8988T (cell line): ENCODE measurements around the gene ORC5.
"Not testable (repeated sequence)": the region's sequence is repeated elsewhere in the genome, so short reads cannot be mapped to it uniquely, and the experiment has no call there.

Experiments
- DNase-seq: peaks from one replicate; pipeline ENCODE4 v3.0.0; 2011

ORC5 gene

DNA sequence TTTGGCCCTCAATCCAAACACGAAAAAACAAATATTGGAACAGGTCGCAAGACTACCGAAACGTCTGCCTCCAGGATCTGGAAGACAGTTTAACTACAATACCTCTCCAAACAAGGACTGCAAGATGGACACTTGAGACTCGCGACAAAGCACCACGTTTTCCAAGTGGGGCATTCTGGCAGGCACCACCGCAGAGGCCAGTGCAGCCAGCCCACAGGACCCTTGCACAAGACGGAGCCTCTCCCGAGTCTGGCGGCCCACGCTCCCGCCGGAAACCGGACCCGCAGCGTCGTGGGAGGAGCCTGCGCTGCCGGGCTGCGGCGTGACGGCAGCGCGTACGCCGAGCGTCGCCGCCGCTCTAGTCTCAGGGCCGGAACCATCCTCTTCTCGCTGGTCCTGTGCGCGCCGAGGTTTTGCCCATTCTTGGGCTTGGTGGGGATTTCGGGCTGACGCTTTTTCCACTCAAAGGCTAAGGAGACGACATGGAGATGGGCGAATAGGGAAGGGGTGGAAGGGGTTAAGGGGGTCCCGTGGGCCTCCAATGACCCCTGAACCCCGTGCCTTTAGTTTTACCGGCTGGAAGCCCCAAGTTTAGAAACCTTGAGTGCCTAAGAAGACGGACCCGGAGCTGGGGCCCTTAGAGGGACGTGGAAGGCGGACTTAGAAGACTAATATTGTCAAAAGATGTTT, at the start of gene ORC5:
Gene ORC5, minus strand, starts transcription at position 283 of the 690 bp plus-strand sequence. Its CDS starts 109 bp downstream, at position 174.
- peak; percentile 50 for DNase-seq

DNA sequence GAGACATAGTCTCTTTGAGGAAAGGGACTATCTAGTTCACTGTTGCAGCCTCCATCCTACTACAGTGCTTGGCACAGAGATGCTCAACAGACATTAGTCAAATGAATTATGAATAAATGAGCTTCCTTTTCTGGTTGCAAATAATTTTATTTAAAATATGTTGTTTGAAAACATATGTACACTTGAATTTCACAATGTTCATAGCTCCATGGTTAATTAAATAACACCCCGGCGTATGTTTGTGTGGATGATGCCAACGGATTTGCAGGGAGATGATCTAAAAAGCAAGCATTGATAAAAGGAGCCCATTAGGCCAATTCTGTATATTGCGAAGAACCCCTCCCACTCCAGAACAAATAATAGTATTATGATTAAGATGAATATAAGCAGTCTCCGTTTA, 47.8 kb upstream of the ORC5 start:
- DNase-seq: no peak

DNA sequence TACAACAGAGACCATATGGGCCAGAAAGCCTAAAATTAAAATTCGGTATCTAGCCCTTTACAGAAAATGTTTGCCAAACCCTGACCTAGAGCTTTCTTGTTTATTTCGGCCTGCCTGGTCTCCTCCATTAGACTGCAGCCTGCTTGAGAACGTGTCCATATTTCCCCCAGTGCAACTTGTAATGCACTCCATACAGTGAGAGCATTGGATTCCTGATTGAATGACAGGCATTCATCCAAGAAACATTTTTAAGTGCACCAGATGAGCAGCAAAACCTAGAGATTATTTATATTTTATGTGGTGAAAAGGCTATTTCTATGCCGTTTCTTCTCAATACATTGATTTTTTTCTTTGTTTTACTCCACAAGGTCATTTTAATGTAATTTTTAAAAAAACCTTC, 47.4 kb upstream of the ORC5 start:
- no peak for DNase-seq

DNA sequence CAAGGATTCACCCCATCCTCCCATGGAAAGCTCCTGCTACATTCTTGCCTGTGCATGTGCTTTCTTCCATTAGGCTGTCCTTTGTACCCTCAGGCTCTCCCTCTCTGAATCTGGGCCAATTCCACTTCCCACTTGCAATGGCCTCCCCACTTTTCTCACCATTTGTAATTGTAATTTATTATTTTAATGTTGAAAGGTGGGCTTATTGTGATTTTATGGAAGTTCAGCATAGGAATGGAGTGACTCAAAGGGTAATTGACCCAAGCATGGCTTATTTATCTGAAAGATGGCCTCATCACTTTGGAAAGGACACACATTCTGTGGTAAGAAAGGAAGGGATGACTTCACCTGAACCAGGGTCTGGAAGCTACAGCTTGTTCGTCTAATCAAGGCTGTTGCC, 46.9 kb upstream of the ORC5 start:
- DNase-seq: no peak

DNA sequence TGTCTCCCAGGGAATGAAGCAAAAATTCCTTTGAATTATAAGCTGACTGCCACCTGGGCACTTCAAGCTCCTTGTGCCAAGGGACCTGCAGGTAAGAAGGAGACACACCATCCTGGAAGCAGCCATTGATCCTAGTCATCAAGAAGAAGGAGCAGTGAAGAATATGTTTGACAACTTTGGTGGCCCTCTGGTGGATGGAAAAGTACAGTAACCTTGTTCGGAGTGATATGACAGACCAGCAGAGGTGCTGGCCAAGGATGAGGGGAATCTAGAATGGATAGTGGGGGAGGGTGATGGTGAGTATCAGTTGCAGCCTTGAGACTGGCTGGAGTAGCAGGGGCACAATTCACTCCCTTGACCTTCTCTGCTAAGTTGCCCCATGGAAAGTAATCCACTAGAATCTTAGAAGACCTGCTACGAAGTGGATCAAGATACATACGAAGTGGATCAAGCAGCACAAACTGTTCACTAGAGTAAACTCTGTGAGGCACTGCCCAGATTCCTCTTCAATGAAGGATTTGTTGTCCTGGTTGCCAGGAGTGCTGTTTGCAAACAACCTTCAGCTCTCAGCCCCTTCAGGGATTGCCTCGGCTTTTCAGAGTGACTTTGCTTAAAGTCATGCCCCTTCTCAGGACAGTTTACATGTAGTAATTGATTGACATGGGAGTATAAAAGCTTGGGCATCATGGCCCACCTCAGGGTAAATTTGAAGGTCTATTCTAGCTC, 44.8 kb upstream of the ORC5 start:
- no peak for DNase-seq

DNA sequence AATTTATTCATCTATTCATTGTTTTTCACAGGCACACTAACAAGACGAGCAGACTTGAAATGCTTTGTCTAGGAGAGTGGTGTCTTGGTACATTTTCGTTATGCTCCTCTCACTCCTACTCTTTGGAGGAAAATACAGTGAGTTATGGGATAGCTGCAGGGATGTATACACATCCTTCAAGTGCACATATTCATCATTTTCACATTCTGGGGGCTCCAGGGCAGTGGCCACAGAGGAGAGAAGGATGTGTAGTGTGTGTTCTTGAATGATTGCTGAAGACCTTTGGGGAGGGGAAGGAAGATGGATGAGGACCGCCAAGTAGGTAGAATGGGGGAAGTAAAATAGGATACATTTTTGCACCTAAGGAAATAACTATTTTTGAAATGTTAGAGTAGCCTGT, 34.8 kb upstream of the ORC5 start:
- no peak for DNase-seq

DNA sequence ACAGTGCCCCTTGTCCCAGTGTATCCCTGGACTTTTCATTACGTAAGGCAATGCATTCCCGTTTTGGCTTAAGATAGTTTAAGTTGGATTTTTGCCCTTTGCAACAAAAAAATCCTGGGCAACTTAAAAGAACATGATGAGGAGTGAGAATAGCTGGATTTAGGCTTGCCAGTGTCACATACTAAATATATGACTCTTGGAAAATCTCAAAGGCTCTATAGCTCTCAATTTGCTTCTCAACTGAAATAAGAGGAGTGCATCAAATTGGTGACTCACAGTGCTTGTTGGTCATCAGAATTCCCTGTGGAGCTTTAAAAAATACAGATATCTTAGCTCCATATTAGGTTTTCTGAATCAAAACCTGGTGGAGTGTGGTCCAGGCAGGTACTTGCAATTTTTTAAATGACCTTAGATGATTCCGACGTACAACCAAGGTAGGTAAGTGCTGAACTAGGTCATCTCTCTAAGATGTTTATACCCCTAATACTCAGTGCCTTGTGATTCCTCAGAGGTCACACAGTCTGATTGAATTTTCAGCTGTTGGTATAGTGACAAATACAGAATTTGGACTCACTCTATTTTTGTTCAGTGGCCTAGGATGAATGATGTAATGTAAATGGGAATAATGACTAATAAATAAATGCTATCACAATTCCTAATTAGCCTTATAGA, 33.9 kb upstream of the ORC5 start:
- DNase-seq: no peak

DNA sequence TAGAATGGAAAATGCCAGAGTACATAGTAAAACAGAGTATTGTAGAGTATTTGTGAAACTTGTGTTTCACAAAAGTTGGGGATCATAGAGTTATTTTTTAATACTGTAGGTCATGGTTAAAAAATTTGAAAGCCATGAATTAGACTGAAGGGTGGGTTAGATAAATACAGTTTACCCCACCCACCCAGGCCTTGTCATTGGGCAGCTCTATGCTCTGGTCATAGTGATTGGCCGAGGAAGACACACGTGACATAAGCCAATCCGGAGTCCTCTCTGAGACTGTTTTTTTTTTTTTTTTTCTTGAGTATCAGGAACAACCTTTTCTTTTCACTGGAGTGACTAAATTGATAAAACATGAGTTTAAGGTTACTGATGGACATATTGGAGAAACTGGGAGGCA, 33.3 kb upstream of the ORC5 start:
- DNase-seq: no peak

DNA sequence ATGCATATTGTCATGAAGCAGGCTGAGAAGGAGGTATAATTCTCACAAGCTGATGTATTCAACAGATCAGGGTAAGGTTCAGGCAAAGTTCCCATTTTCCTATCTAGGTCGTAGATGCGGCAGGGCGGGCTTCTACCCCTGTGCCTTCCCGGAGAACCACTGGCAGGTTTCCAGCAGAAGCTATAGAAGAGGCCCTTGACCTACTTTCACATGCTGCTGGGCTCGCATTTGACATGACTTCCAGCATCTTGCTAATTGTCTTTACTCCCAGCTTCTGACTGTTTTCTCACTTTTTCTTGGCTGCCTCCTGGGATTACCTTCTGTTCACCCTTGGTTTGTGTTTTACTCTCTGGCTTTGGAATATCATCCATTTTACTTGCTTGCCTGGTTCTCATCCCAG, 32.6 kb upstream of the ORC5 start:
- no peak for DNase-seq

DNA sequence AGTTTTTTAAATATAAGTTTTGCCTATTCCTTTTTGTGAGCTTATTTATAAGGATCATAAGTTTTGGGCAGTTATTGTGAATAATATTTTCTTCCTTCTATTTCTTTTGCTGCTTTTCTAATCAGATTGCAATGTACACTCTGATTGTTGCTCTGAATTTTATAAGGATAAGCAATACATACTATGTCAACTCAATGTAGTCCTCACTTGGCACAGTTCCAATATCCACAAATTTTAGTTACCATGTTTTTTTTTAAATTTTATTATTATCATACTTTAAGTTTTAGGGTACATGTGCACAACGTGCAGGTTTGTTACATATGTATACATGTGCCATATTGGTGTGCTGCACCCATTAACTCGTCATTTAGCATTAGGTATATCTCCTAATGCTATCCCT, 27.2 kb upstream of the ORC5 start:
- not testable (repeated sequence) for DNase-seq

DNA sequence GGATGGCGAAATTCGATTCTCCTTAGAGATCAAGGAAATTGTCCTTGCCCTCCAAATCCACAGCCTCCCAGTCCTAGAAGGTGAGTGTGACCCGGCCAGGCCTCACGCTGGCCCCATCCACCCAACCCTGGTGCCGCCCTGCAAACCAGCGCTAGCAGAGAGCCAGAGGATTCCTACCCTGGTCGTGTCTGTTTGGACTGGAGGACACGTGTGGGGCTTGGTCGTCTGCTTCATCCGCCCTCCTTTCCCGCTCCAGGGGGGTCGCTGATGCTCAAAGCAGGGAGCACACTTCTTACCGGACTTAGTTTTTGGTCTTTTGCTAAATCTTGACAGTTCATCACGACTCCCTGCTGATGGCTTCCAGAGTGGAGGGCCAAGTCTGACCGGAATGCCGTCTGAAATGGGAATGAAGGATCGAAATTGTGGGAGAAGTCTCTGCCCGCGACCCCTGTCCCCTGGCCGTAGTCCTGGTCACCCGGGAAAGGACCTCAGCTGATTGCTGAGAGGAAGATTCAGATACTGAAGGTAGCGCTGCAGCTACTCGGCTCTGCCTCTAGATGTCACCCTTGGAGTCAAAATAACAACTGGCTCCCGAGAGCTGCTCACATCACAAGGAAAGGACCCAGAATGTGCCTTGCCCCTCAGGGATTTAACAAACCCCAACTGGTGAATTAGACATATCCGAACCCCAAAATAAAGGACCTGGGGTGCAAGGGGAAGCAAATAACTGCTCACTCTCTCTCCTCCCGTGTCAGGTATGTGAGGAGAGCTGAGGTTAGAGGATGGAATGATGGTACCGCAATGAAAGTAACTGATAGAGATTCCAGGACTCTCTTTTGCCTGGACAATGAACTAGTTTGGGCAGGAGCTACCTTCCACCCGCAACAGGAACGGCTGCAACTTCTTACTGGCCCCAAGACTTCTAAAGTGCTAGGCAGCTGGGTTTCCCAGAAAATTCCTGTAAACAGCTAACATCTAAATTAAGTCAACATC, 23.5 kb upstream of the ORC5 start:
- DNase-seq: no peak

DNA sequence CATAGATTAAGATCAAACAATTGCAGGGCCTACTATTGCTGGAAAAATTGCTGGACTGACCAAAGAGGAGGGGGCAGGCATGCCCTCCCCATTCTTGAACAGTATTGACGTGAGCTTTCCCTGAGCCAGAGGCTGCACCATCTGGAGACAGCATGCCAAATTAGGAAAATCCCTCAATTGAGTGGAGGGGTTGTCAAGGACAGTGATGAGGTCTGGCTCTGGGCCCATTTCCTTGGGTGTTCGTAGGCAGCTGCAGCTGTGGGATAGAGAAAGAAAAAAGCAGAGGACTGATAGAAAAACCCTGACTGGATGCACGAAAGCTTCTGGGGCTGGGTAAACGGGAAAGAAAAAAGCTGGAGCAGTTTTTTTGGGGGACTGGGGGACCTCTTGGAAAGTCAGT, 22.8 kb upstream of the ORC5 start:
- DNase-seq: no peak

DNA sequence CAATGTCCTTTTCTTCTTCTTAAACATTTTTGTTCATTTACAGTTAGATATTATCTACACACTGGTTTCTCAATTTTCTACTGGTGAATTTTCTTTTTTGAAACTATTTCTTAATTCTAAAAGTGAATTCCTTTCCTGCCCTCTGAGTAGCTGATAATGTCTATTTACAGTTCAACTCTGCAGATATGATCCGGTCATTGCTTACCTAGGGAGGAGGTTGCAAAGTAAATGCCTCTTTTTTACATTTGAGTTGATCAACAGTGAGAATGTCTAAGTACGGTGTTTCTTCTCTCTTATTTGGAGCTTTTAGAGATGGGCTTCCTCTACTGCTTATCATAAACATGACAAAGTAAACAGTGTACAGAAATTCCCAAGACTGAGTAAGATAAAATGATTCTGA, 20.6 kb upstream of the ORC5 start:
- DNase-seq: no peak

DNA sequence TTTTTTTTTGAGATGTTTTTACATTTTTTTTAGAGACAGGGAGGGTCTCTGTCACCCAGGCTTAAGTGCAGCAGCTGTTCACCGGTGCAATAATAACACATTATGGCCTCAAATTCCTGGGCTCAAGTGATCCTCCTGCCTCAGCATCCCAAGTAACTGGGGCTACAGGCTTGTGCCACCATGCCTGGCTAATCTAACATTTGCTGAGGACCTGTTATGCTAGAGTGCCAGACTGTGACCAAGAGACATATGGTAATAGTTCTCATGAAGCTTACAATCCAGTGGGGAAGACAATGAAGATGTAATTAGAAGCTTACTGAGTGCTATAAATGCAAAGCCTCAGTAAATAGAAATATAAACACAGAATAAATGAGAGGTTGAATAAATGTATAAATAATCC, 17.6 kb upstream of the ORC5 start:
- DNase-seq: no peak

DNA sequence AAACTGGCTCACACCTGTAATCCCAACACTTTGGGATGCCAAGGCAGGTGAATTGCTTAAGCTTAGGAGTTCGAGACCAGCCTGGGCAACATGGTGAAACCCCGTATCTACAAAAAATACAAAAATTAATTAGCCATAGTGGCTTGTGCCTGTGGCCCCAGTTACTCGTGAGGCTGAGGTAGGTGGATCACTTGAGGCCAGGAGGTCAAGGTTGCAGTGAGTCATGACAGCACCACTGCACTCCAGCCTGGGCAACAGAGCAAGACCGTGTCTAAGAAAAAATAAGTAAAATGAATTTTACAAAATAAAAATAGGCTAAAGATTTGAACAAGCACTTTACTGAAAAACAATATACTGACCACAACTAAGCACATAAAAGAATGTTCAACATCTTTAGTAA, 9.8 kb upstream of the ORC5 start:
- no peak for DNase-seq

DNA sequence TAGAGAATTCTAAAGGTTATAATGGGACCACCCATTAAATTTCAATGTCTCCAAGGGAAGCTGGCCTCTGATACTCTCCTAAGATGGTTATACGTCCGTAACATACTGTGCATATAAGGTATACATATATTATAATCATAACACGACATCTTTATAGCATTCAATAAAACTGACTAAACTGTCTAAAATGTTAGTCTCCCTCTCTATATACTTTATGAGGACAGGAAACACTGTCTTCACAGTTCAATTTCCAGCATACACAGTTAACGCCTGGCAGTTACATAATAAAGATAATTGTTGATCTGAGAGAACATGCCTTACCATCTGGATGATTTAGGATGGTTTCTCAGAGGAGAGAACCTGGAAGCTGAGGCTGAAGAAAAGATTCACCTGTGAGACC, 1.2 kb upstream of the ORC5 start:
- DNase-seq: no peak

DNA sequence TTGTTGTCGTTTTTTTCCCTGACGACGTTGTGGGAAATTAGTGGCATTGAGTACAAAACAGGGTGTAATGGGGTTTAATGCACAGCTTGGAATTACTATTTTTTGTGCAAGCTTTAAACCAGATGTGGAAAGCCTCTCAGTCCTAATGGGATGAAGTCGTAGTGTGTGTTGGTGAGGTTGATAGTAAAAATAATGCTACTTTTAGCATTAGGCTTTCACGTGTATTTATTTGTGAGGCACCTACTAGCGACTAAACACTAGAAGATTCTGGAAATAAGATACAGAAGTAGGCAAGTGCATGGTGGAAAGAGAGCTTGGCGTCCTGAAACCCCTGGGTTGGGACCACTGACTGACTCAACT, 588 bp upstream of the ORC5 start:
- DNase-seq: no peak

DNA sequence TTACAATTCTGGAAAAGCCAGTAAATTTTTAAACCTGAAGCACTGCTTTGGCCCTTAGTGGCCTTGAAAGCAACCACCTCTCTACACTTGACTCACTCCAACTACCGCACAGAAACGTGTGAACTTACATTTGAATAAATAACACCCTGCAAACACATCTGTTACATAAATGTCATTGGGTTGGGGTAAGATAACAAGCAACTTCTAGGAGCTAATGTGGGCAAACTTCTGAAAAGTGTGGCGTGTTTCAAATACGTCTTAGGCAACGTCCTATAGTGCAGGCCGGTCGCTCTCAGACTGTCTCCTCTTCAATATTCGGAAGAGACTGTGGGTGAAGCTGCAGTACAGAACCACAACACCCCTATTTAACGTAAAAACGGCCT, 474 bp downstream of the ORC5 start:
- no peak for DNase-seq

DNA sequence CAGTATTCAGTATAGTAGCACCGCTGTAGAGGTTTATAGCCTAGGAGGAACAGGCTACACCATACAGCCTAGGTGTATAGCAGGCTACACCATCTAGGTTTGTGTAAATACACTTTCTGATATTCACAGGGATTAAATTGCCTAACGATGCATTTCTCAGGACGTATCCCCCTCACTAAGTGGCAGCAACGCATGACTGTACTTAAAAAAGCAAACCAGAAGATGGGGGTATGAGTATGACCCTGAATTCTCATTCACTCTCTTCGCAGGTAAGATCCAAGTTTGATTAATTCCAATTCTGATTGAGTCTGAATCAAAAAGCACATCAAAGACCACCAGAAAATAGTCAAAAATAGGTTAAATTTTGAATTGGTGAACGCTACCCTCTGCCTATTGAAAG, 972 bp downstream of the ORC5 start:
- DNase-seq: no peak

DNA sequence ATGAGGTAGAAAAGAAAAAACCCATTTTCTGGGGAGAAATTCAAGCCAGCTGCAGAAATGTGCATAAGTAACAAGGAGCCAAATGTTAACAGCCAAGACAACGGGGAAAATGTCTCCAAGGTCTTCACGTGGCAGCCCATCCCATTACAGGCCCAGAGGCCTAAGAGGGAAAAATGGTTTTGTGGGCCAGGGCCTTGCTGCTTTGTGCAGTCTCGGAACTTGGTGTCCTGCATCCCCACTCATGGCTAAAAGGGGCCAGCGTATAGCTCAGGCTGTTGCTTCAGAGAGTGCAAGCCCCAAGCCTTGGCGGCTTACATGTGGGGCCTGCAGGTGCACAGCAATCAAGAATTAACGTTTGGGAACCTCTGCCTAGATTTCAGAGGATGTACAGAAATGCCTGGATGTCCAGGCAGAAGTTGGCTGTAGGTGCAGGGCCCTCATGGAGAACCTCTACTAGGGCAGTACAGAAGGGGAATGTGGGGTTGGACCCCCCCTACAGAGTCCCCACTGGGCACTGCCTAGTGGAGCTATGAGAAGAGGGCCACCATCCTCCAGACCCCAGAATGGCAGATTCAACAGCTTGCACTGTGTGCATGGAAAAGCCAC, 9.0 kb downstream of the ORC5 start:
- no peak for DNase-seq

DNA sequence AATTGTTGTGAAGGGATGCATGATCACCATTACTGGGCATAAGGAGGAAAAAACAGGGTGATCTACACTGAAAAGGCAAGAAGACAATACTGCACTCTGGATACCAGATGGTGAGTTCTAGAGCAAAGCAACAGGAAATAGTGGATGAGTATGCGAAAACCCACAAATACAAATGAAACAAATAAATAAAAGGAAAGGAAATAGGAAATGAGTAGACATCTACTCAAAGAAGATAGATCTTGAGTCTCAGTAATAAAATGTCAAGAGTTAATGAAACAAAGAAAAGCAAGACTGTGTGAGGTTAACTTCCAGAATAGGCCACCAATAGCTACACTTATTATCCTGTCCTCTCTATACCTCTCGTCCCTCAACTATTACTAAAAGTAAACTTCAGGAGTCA, 11.7 kb downstream of the ORC5 start:
- no peak for DNase-seq

DNA sequence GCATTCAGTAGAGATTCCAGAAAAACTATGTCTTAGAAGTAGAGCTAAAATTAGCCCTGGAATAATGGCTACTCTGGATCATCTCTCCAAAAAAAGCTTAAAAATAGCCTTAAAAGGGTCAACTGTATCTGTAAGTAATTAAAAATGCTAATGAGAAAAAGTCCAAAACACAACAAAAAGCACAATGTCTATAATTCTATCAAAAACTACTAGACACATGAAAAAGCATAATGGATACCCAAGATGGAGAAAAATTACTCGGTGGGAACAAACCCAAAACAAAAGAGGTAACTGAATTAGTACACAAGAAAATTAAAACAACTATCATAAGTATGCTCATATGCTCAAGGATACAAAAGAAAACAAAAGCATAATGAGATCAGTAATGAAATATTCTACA, 15.4 kb downstream of the ORC5 start:
- no peak for DNase-seq

DNA sequence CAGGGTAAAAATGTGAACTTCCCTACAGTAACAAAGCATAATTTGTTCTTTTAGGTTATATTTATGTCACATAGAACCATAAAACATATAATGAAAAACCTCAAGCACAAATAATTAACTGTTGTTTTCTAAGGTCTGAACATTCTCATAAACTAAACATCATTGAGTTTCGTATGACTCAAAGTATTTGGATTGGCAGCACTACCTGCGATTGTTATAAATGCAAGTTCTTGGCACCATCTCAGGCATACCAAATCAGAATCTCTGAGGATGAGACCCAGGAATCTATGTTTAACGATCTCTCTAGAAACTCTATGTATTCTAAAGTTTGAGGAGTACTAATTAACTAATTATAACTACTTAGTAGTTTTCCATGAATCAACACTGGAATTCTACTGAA, 22.5 kb downstream of the ORC5 start:
- no peak for DNase-seq
